Dermis microvascular lymphatic vessel endothelial cell (primary cell): ENCODE results near the gene GPR137. TPM values are rescaled to one million over a fixed set of nuclear protein-coding genes. Genes with fewer than 3 reads are reported as not detected.

Experiments
- DNase-seq, 2 donors: peaks; one replicate each; pipeline versions ENCODE4 v3.0.0 to v3.0.0-alpha.2; 2010; ENCODE audit warnings: low read depth in 2 of 2
- total RNA-seq: library from RNA; depleted of rRNA; stranded (reverse); fragments of >200 nt; gene quantifications from 2 replicates; pipeline ENCODE4 v1.2.1, GENCODE V29; 2014

Gene GPR137
- total RNA-seq, 1 donor from 2014 or later: 6.2 TPM

DNA sequence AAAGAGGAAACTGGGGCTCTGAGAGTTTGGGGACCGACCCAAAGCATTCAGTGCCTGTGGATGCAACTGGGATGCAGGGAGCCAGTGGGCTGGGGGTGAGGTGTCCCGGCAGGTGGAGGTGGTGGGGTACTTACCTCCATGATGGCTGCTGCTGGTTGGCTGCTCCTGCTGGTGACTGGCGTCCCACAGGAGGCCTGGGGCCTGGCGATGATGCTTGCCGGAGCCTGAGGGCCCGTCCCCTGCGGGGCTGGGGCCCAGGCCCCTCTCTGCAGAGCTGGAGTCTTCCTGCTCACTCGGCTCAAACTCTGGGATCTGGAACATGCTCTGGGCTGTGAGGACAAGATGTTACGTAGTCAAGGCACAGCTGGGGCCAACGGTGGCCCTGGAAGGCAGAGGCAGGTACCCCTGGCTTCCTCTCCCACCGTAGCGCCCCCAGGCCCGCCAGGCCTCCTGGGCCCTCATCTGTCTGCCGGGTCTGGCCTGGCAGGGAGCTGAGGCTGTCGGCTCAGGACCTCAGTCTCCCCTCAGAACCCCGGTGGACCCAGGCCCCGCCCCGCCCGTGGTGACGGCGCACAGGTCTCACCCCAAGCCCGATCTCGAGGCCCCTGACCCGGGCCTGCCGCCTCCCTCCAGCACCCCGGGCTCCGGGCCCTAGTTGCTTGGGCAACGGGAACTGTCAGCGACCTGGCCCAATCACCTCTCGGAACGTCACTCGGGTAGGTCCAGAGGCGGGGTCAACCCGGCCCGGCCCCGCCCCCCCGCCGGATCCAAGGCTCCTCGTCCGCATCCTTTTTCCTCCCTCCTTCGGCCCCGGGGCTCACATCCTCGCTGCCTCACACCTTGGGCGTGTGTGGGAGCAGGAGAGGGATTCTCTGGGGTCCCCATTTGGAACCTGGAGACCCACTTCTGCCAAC, 1.3 kb upstream of the GPR137 start, which contains the start of gene BAD:
TSS of gene BAD (minus strand) at position 618 of the 914 bp plus-strand sequence. CDS start at position 321, 297 bp downstream.
- DNase-seq: peak; percentile 68 to 89

DNA sequence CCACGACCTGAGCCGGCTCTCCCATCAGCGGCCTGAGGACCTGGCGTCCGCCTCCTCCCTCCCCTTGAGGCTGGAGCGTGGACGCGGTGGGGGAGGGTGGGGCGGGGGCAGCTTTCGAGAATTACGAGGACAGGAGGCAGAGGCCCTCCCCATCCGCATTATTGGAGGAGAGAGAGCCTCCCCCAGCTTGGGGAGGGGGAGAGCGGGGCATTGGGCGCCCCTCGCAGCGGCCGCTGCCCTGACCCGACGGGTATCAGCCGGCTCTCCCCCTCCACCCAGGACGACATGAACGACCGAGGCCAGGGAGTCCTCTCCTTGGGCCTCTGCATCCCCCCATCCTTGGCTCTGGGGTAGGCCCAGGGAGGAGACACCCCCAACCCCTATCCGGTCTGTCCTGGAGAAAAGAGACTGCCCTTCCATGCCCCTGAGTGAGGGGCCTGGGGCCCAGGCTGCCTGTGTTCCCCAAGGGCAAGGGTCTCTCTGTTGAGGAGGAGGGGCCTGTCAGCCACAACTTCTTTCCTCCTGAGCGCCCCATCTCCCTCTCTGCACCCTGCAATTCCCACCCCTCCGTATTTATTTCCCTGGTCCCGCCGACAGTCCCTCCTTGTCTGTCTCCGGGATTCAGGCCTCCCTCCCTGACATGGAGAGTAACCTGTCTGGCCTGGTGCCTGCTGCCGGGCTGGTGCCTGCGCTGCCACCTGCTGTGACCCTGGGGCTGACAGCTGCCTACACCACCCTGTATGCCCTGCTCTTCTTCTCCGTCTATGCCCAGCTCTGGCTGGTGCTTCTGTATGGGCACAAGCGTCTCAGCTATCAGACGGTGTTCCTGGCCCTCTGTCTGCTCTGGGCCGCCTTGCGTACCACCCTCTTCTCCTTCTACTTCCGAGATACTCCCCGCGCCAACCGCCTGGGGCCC, 495 bp downstream of the GPR137 start:
- DNase-seq: peak in 1 of 2 donors; percentile 19

DNA sequence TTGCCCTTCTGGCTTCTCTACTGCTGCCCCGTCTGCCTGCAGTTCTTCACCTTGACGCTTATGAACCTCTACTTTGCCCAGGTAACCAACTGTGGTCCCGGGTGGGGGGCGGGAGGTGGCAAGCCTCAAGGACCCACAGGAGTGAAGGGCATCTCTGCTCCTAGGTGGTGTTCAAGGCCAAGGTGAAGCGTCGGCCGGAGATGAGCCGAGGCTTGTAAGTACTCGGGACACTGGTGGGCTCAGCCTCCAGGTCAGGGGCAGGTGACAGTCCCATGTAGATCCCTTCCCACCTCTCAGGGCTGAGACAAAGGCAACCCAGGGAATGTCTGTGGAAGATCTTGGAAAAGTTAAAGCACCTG, 1.1 kb downstream of the GPR137 start:
- DNase-seq: no peak

DNA sequence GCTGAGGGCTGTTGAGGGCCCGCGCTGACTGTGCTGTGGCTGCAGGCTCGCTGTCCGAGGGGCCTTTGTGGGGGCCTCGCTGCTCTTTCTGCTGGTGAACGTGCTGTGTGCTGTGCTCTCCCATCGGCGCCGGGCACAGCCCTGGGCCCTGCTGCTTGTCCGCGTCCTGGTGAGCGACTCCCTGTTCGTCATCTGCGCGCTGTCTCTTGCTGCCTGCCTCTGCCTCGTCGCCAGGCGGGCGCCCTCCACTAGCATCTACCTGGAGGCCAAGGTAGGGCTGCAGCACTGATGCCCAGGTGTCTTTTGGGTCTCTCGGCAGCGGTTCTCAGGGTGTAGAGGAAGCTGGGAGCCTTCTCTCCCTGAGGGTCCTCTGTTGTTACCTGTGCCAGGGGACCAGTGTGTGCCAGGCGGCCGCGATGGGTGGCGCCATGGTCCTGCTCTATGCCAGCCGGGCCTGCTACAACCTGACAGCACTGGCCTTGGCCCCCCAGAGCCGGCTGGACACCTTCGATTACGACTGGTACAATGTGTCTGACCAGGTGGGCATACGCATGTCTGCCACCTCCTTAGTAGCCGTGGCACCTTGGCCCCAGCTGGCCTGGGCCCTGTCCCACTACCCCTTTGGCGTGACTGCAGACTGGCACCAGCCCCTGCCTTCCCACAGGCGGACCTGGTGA, 2.2 kb downstream of the GPR137 start:
- DNase-seq: no peak

DNA sequence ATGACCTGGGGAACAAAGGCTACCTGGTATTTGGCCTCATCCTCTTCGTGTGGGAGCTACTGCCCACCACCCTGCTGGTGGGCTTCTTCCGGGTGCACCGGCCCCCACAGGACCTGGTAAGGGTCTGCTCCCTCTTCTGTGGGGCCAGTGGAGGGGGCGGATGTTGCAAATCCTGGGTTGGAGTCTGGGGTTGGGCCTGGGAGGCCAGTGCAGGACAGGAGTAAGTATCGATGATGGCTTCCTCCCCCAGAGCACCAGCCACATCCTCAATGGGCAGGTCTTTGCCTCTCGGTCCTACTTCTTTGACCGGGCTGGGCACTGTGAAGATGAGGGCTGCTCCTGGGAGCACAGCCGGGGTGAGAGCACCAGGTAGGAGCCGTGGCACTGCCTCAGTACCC, 2.7 kb downstream of the GPR137 start:
- no peak for DNase-seq

DNA sequence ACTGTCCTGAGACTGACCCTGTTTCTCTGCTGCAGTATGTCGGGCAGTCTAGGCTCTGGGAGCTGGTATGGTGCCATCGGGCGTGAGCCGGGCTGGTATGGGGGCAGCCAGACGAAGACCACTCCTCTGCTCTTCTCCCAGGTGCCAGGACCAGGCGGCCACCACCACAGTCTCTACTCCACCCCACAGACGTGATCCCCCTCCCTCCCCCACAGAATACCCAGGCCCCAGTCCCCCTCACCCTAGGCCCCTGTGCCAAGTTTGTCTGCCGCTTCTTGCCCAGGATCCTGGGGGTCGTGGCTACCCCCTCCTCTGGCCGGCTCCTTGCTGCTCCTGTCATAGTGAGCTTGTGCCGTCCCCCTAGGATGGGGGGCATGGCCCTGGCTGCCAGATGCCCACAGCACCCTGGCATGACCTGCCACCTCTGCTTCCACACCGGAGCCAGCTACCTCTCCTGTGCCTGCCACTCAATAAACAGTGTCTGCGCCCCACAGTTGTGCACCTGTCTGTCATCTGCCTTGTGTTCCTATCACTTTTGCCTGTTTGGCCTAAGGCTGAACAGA, 3.4 kb downstream of the GPR137 start:
- DNase-seq: no peak

DNA sequence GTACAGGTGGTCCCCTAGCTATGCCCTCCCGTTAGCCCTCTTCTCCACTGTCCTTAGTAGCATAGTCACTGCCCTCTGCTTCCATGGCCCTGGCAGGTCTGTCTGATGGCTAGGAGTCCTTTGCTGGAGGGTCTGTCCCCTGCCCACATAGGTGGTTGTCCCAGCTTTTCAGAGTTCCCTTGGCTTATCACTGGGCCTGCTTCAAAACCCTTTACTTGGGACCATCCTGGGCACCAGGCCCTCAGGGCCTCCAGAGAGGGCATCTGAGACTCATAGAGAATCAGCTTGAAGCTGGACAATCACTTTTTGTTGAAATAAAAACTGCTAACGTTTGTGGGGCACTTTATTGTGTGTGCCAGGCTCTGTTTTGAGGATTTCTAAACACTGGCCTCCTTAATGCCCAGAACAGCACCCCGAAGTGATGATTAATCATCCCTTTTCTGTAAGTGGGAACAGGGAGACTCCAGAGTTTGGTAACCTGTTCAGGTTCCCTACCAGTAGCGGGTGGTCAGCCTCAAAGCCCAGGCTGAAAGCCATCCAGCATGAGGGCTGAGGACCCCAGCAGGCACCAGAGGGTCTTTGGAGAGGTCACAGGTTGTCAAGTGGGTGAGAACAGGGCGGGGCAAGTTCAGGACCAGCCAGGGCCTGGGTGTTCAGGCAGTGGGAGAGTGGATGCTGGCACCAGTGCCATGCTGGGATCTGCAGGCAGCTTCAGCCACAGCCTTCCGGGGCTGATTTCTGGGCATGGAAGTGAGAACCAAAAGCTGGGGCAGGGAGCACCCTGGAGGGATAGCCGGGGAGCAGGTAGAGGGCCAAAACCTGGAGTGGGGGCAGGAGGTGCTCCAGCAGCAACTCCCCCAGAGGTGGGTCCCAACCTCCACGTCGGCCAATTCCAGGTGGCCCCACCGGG, 5.0 kb downstream of the GPR137 start:
- DNase-seq: no peak

DNA sequence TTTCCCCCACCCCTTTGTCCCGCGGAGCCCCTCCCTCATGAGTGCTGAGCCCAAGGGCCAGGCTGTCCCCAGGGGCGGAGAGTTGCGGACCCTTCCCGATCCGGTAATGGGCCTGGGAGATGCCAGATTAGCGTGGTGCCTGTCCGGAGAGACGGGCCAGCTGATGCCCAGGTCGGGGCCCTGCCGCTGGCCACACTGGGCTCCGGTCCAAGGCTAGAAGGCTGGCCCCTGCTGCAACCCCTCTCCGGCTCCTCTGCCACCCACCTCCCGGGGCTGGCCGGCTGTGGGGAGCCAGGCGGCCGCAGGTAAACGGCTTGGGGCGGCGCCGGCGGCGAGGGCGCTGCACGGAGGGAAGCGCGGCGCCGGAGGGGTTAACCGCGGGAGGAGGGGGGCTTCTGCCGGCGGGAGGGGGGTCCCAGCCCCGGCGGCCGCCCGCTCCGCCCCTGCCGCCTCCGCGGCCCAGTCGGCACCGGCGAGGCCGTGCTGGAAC, 5.7 kb downstream of the GPR137 start, which contains the start of gene KCNK4:
TSS of gene KCNK4 (plus strand) at position 41 of the 490 bp plus-strand sequence. CDS start 1,717 bp downstream, outside the sequence.
- no peak for DNase-seq

DNA sequence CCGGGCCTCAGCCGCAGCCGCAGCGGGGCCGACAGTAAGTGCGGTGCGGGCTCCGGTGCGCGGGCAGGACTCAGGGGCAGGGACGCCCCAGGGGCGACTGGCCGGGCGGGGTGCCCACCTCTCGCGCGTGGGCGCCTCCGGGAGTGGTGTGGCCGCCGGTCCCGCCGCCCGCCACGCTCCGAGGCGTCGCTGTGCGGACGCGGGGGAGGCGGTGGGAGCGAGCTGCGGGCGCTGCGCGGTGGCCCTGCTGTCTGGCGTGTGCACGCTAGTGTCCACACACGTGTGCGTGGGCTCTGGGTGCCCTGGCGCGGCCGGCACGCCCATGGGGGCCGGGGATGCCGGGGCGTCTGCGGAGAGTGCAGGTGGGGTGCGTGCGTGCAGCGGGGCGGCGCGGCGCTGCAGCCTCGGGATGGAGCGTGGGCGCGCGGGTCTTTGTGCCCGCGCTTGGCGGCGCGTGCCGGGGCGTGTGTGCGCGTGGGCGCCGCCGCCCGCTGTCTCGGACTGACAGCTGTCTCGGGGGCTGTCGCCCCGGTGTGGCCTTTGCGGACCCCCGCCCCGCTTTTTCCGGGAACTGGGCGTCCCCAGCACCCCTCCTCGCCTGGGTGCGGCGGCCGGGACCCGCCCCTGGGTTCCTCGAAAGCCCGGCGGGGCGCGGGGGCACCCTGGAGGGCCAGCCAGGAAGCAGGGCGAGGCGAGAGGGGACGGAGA, 6.3 kb downstream of the GPR137 start:
- no peak for DNase-seq

DNA sequence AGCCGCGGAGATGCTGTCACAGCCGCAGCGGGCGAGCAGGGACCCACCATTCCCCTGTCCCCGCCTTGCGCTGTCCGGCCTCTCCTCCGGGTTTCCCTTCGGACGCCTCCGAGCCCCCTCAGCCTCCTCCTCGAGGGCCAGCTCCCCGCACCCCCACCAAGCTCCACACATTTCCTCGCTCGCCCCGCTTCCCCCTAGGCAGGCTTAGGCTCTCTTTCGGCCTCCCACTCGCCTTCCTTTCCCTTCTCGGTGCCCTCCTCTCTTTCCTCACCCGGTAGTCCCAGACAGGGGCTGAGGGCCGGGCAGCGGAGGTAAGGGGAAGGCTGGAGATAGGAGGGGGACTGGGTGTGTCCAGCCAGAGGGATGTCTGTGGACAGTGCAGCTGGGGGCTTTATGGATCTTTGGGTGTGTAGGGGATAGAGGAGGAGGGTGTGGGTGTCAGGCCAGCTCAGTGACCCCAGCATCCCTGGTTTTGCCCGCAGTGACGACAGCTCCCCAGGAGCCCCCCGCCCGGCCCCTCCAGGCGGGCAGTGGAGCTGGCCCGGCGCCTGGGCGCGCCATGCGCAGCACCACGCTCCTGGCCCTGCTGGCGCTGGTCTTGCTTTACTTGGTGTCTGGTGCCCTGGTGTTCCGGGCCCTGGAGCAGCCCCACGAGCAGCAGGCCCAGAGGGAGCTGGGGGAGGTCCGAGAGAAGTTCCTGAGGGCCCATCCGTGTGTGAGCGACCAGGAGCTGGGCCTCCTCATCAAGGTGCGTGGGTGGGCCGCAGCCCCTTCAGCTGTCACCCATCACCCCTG, 7.0 kb downstream of the GPR137 start:
- no peak for DNase-seq

DNA sequence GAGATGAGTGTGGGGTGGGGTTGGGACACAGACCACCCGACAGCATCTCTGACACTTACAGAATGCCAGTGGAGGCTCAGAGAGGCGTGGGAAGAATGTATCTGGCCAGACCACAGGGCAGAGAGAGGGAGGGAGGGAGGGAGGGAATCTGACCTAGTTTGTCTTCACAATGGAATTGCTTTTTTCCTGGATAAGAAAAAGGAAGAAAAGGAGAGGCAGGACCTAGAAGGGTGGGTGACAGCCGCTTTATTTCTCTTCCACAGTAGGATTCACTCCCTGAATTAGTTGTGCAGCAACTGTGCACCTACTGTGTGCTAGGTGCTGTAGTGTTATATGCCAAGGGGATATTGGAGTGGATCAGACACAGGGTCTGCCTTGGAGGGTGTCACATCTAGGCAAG, 9.1 kb downstream of the GPR137 start:
- DNase-seq: no peak

DNA sequence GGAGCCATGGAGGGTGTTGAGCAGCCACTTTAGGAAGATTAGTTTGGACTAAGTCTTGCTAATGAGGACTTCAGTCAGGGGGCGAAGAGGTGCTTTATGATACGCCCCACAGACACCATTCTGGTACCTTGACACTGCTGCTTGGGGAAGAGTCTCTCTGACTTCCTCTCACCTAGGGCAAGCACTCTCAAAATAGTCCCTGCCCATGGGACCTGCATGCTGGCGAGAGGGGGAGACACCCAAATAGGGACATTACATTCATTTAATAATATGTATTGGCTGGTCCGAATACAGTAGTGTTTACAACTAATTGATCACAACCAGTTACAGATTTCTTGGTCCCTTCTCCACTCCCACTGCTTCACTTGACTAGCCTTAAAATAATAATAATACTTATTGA, 10.1 kb downstream of the GPR137 start:
- DNase-seq: no peak

DNA sequence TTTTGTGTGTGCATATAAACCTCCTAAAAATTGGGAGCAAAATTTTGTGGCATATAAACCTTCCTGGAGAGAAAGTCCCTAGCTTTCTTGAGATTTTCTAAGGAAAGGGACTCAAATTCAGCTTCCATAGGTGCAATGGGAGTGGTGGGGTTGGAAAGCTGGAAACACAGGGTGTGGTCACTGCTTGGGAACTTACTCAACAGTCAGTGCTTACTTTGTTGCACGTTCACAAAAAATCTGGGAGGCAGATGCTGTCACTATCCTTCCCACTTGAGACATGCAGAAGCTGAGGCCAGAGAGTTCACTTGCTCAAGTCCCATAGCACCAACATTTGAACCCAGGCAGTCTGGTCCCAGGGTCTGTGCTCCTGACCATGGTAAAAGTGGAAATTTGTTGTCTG, 10.6 kb downstream of the GPR137 start:
- DNase-seq: no peak

DNA sequence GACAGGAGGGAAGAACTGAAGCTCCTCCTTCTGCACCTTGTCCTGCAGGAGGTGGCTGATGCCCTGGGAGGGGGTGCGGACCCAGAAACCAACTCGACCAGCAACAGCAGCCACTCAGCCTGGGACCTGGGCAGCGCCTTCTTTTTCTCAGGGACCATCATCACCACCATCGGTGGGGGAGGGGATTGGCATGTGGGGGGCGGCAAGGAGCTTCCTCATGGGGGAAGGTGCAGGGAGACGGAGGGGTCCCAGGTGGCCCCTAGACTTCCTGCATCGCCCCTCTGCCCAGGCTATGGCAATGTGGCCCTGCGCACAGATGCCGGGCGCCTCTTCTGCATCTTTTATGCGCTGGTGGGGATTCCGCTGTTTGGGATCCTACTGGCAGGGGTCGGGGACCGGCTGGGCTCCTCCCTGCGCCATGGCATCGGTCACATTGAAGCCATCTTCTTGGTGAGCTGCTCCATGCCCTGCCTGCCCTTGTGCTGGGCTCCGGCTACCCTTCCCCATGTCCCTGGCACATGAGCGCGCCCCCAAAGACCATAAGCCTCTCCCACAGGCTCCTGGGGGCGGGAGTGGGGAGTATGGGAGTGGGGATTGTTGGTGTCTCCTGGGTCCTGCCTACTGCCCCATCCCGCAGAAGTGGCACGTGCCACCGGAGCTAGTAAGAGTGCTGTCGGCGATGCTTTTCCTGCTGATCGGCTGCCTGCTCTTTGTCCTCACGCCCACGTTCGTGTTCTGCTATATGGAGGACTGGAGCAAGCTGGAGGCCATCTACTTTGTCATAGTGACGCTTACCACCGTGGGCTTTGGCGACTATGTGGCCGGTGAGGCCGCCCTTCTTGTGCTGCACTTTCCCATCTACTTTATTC, 11.4 kb downstream of the GPR137 start:
- no peak for DNase-seq

DNA sequence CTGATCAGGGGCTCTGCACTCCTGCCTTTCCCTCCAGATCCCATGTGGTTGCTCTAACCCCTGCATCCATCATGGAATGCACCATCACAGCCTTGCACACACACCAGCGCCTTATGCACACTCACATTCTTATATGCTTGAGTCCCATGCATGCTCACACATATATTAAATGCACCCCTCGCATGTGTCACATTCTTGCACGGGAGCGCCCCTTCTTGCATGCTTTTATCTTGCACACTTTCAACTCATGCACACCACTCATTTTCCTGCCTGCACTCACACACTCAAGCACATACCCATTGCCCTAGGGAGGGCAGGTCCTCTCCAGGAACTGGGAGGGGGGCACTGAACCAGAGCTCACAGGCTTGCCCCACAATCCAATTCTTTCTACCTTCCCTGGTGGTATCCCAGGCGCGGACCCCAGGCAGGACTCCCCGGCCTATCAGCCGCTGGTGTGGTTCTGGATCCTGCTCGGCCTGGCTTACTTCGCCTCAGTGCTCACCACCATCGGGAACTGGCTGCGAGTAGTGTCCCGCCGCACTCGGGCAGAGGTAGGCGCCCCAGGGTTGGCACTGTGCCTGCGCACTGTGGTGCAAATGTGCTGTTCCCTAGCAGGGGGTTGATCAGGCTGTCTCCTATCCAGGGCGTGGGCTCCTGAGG, 12.2 kb downstream of the GPR137 start:
- DNase-seq: no peak

DNA sequence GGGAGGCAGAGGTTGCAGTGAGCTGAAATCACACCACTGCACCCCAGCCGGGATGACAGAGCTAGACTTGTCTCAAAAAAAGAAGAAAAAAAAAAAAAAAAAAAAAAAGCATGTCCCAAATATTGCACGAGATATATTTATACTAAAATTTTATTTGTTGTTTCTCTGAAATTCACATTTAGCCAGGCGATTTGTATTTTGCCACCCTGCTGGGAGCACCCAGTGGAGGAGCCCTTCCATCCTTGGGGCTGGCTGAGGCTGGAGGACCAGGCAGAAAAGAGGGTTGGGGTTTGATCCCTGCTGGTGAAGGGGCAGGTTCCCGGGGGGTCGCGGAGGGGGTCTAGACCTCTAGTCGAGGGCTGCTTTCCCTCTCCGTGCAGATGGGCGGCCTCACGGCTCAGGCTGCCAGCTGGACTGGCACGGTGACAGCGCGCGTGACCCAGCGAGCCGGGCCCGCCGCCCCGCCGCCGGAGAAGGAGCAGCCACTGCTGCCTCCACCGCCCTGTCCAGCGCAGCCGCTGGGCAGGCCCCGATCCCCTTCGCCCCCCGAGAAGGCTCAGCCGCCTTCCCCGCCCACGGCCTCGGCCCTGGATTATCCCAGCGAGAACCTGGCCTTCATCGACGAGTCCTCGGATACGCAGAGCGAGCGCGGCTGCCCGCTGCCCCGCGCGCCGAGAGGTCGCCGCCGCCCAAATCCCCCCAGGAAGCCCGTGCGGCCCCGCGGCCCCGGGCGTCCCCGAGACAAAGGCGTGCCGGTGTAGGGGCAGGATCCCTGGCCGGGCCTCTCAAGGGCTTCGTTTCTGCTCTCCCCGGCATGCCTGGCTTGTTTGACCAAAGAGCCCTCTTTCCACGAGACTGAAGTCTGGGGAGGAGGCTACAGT, 13.6 kb downstream of the GPR137 start:
- peak in 1 of 2 donors; percentile 28 for DNase-seq
